NCI-H2227 treated with DMSO at 0.1 percent for 48 hours (cell line): Measurements from ENCODE around the gene NAB1.

ENCODE experiments used
- DNase-seq: peaks from one replicate; lab custom pipeline; 2025; lab: John Stamatoyannopoulos, UW

The NAB1 gene

GRCh38 chr2:190637903-190638618, 10.8 kb upstream of the NAB1 start:
- no peak for DNase-seq

DNA sequence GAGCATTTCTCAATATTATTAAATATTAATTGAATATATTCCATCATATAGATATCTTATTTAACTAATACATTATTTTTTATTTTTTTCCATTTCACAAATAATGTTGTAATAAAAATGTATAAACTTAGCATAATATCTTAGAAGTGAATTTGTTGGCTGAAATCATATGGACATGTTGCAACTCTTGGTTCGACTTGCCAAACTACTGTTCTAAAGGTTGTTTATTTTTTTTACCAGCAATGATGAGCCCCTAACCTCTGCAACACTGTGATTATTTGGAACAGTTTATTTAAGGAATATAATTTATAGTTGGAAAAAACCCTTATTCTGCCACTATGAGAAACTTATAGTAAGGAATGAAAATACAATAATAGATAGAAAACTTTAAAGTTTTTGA, 8.8 kb upstream of the NAB1 start:
- no peak for DNase-seq

- no peak for DNase-seq
Observed at GRCh38 chr2:190641469-190641868, 7.4 kb upstream of the NAB1 start.

DNA sequence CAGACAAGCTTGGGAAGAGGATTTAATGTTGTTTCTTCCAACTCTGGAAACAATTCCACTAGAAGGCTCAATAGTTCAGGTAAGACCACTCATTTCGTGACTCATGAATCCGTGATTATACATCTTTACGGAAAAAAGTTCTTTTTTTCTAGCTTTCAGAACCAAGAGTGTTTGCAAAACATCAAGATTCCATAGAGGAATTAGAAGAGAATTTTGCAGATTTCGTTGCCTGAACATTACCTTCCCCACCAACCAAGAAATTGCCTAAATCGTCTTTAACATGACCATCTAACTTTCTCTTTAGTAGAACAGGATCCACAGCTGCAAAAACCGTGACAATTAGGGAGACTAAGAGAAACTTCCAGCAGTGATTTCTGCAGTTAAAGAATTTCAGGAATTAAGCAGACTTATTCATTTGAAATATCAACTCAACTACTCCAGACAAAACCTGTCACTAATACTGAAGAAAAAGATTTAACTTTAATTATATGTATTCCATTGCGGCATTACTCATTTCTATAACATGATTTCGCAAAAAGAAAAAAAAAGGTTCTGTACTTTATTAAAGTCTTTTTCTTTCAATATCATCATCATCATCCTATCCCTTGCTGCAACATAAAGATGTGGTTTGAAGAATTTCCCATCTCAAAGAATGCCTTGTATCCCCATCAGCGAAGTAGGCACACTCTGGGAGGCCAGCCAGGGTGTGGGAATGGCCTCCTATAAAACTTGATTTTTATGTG, 1.9 kb upstream of the NAB1 start:
- no peak for DNase-seq

GRCh38 chr2:190648289-190649034, 421 bp upstream of the NAB1 start:
- DNase-seq, result peak; percentile 94

- peak; percentile 67 for DNase-seq
Observed at GRCh38 chr2:190649798-190650390, 1.0 kb downstream of the NAB1 start.

DNA sequence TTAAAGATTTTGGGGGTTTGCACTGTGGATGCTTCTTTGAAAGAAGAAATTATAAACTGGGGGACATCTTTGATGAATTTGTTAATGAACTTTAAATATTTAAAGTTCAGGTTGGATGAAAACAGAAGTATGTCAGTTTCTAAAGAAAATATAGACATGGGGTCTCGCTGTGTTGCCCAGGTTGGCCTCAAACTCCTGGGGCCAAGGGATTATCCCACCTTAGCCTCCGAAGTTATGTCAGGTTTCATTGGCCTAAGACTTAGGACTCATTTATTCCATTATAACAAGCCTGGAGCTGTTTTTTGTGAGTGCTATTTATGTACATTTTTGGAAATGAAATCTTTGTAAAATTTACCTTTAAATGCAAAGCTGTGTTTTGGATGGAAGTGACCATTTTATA, 2.5 kb downstream of the NAB1 start:
- DNase-seq, result no peak

DNA sequence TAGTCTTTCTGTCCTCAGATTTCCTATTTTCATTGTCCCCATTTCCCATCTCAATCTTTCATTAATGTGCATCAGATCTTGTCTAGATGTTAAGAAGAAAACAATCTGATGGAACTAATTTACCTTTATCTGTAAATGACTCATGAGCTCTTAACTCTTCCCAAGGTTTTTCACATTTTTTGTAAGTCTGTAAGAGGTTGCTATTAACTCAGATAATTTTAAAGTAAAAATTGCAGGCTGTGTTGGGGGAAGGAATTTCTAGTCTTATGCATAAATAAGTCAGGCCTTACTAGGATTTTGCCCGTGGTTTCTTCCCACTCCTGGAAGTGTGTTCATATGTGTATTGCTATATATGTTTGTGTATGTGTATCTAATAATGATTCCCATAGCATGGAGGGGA, 4.3 kb downstream of the NAB1 start:
- no peak for DNase-seq

- no peak for DNase-seq
Observed at GRCh38 chr2:190653931-190654330, 5.0 kb downstream of the NAB1 start.

DNA sequence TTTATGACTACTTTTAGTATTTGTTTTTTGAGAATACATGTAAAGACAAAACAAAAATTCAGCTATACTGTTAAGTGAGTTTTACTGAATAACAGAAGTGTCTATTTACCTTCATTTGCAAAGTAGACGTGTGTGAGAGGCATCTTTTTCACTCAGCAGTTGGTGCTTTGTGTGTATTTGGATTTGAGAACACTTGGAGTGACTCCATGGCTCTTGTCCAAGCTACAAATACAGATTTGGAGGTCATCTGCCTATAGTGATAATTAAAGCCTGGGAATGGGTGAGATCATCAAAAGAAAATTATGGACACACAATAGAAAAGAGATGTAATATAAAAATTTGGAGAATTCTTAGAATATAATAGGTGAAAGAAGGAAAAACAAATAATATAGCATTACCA, 6.2 kb downstream of the NAB1 start:
- DNase-seq, result peak; percentile 54

GRCh38 chr2:190655570-190655969, 6.7 kb downstream of the NAB1 start:
- no peak for DNase-seq

DNA sequence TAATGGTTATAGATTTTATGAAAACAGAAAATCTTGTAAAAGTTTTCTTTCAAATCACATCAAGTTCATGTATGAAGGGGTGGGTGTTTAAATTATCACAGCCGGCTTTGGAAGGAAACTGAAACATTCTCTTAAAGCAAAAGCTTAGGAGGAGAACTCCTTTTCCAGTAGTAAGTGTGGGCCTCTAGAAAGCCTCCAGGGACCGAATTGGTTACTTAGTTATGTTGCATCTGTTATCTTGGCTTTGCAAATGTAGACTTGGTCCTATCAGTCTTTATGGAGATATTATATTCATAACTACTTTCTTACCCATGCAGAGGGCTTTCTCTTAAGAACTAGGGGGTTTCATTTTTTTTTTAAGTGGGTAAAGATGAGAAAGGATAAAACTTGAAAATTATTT, 7.4 kb downstream of the NAB1 start:
- no peak for DNase-seq

DNA sequence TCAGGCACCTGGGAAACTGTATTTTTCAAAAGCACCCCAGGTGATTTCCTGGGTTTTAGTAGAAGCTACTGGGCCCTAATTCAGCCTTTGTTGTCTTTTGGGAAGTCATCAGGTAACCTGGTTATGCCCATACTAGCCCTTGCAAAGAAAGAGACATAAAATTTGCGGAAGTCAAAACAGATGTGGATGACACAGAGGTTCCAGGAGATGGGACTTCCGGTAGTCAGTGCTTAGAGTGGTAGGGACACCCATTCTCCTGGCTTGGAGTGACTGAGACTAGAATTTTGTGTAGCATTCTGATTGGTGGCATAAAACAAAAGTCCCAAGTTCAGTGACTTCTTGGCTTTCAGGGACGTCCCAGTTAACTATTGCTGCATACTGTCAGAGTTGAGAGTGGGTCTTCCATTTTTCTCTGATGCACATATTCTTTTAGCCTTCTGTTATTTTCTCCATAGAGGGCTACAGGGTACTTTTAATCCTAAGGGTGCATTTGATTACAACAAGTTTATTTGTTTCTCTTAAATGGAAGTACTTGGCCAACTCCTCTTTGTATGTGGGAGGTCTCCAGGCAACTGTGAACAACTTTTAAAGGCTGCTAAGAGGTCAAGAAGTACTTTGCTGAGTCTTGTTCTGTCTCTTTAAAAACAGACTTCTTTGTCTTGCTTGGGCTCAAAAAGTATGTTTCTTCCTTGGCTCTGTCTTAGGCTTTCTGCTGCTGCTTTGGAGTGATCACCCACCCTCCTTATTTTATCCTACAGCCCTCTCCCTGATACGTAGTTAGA, 8.8 kb downstream of the NAB1 start:
- no peak for DNase-seq

DNA sequence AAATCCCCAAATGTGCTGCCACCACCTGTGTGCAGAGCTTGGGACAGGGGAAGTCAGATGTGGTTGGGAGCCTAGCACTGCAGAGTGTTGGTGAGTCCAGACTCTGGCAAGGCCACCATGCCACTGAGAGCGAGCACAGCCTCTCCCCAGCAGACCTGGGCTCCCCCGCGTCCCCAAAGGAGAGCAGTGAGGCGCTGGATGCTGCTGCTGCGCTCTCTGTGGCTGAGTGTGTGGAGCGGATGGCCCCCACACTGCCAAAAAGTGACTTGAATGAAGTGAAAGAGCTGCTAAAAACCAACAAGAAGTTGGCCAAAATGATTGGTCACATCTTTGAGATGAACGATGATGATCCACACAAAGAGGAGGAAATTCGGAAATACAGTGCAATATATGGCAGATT, 10.7 kb downstream of the NAB1 start:
- no peak for DNase-seq

- DNase-seq, result no peak
Observed at GRCh38 chr2:190662754-190663153, 13.9 kb downstream of the NAB1 start.

- DNase-seq, result no peak
Observed at GRCh38 chr2:190663348-190663747, 14.5 kb downstream of the NAB1 start.

DNA sequence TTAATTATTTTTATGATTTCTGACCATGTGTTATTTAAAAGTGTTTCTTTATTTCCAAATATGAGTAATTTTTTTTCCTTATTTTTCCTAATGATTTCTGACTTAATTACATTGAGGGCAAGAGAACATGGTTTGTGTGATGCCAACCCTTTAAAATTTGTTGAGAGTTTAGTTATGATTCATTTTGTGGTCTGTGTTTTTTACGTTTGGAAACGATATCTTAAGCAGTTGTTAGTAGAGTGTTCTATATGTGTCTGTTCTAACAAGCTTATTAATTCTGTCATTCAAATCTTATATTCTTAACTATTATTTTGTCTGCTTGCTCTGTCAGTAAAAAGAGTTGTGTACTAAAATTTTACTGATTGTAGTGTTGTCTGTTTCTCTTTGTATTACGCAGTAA, 15.0 kb downstream of the NAB1 start:
- DNase-seq, result no peak

GRCh38 chr2:190664240-190664639, 15.4 kb downstream of the NAB1 start:
- DNase-seq, result no peak

- no peak for DNase-seq
Observed at GRCh38 chr2:190666895-190667294, 18.0 kb downstream of the NAB1 start.

GRCh38 chr2:190668892-190669291, 20.0 kb downstream of the NAB1 start:
- no peak for DNase-seq

- no peak for DNase-seq
Observed at GRCh38 chr2:190670182-190670946, 21.5 kb downstream of the NAB1 start.
